Dedifferentiated amniotic fluid mesenchymal stem cell (primary cell): ENCODE results near the gene ESF1.
"Not testable (repeated sequence)": the region's sequence is repeated elsewhere in the genome, so short reads cannot be mapped to it uniquely, and the experiment has no call there.

ENCODE experiments used
- DNase-seq: peaks from one replicate; pipeline ENCODE4 v3.0.0-alpha.2; 2016; ENCODE audit errors: extremely low spot score

The ESF1 gene

GRCh38 chr20:13739731-13740649, 44.7 kb downstream of the ESF1 start:
- DNase-seq = no peak

- DNase-seq = not testable (repeated sequence)
These were observed 46.5 kb downstream of the ESF1 start for GRCh38 chr20:13738187-13738586.

GRCh38 chr20:13736436-13737191, 48.1 kb downstream of the ESF1 start:
- DNase-seq = peak; percentile 79

GRCh38 chr20:13735826-13736225, 48.9 kb downstream of the ESF1 start:
- DNase-seq = no peak

GRCh38 chr20:13723011-13723410, 61.7 kb downstream of the ESF1 start:
- DNase-seq = no peak

GRCh38 chr20:13718171-13718570, 66.5 kb downstream of the ESF1 start:
- DNase-seq = no peak

- DNase-seq = no peak
These were observed 67.1 kb downstream of the ESF1 start for GRCh38 chr20:13717631-13718044.

GRCh38 chr20:13715171-13715570, 69.5 kb downstream of the ESF1 start:
- no peak for DNase-seq

- DNase-seq = no peak
These were observed 76.5 kb downstream of the ESF1 start for GRCh38 chr20:13708234-13708633.

- no peak for DNase-seq
These were observed 81.5 kb downstream of the ESF1 start for GRCh38 chr20:13703265-13703664.

GRCh38 chr20:13701486-13701885, 83.2 kb downstream of the ESF1 start:
- no peak for DNase-seq

- no peak for DNase-seq
These were observed 84.0 kb downstream of the ESF1 start for GRCh38 chr20:13700761-13701160.

GRCh38 chr20:13694420-13695150, 90.1 kb downstream of the ESF1 start:
- no peak for DNase-seq

GRCh38 chr20:13692802-13693736, 91.7 kb downstream of the ESF1 start:
- DNase-seq = no peak

- no peak for DNase-seq
These were observed 93.8 kb downstream of the ESF1 start for GRCh38 chr20:13690943-13691342.

- DNase-seq = no peak
These were observed 96.9 kb downstream of the ESF1 start for GRCh38 chr20:13687815-13688214.

GRCh38 chr20:13685623-13686022, 99.1 kb downstream of the ESF1 start:
- DNase-seq = no peak

- no peak for DNase-seq
These were observed 100.0 kb downstream of the ESF1 start for GRCh38 chr20:13684566-13685222.

- DNase-seq = no peak
These were observed 100.9 kb downstream of the ESF1 start for GRCh38 chr20:13683833-13684232.
